K562 (cell line): ENCODE results near the gene PPP2R1A. TPM values are rescaled to one million over a fixed set of nuclear protein-coding genes. Genes with fewer than 3 reads are reported as not detected.

Experiments
- ATAC-seq: fragments of 200-7000 bp; cut with Tn5 transposase; 3 replicates; pipeline ENCODE4 v1.9.1; 2020; ENCODE audit warnings: moderate library complexity
- BruUV-seq: library from RNA; stranded (reverse); fragments of 400-500 nt; replicated peaks from 2 replicates; lab custom pipeline; 2021; lab: Mats Ljungman, UMichigan
- CTCF ChIA-PET: fragments of 300-600 bp; formaldehyde crosslinking; extraction: SDS; loops from one replicate; lab custom pipeline; 2021; ENCODE audit warnings: low intra/inter-chr PET ratio; lab: Yijun Ruan, JAX
- POLR2A ChIA-PET: fragments of 300-600, 350-650 bp; sonication (Branson Sonifier 250); formaldehyde crosslinking; extraction: SDS; loops from one replicate; lab custom pipeline; 2021; ENCODE audit warnings: antibody characterized with exemption, inconsistent platforms; lab: Yijun Ruan, JAX
- DNase-seq, 4 experiments: peaks; one replicate each; pipeline versions ENCODE4 v3.0.0 to v3.0.0-alpha.2; 2011 to 2018; ENCODE audit warnings: low spot score in 3 of 4, mixed read lengths in 3 of 4; ENCODE audit errors: extremely low read depth in 1 of 4
- FAIRE-seq: peaks from 2 replicates; lab custom pipeline; 2011; peaks lifted over from hg19 to GRCh38; lab: Jason Lieb, UNC
- H2AFZ ChIP-seq: 2 replicates; pipeline ENCODE4 v1.6.0; 2011; ENCODE audit warnings: low read depth, low read length, control low read depth, inconsistent platforms
- H3K27ac ChIP-seq: fragments of 200-600 bp; 3 replicates; pipeline ENCODE4 v1.8.0; 2011; ENCODE audit warnings: low read depth, mild to moderate bottlenecking, control low read depth, inconsistent platforms, low read length, moderate library complexity, mixed read lengths; ENCODE audit errors: extremely low read depth
- H3K27me3 ChIP-seq, 2 experiments: fragments of 300-600 bp in 1 of 2; 2 replicates in 1 of 2; 3 replicates in 1 of 2; pipeline versions ENCODE4 v1.6.0 to v1.8.0; 2011; ENCODE audit warnings: inconsistent platforms in 2 of 2, low read length in 2 of 2, mild to moderate bottlenecking in 1 of 2, mixed read lengths in 1 of 2, moderate library complexity in 1 of 2; ENCODE audit not compliant: control insufficient read depth in 2 of 2, insufficient read depth in 2 of 2
- H3K36me3 ChIP-seq: fragments of 300-600 bp; 3 replicates; pipeline ENCODE4 v1.8.0; 2011; ENCODE audit warnings: mild to moderate bottlenecking, low read length, inconsistent platforms; ENCODE audit not compliant: control insufficient read depth, insufficient read depth
- H3K4me1 ChIP-seq, 2 experiments: fragments of 200-600 bp in 1 of 2; replicated peaks in 1 of 2; 2 replicates in 1 of 2; 3 replicates in 1 of 2; pipeline versions ENCODE4 v1.5.1 to v1.8.0; 2011; ENCODE audit warnings: inconsistent platforms in 2 of 2, low read length in 2 of 2, mild to moderate bottlenecking in 1 of 2, mixed read lengths in 1 of 2, moderate library complexity in 1 of 2; ENCODE audit not compliant: control insufficient read depth in 2 of 2, insufficient read depth in 2 of 2
- H3K4me2 ChIP-seq: 2 replicates; pipeline ENCODE4 v1.6.1; 2011; ENCODE audit warnings: low read length, control low read depth, inconsistent platforms, mixed read lengths; ENCODE audit not compliant: insufficient read depth
- H3K4me3 ChIP-seq: fragments of 200-600 bp; sonication (generic), shearing (Covaris generic); 2 replicates; pipeline ENCODE4 v1.5.1; 2016; ENCODE audit warnings: control low read depth, inconsistent platforms
- H3K79me2 ChIP-seq: fragments of 200-600 bp; 3 replicates; pipeline ENCODE4 v1.8.0; 2011; ENCODE audit warnings: low read length, inconsistent platforms; ENCODE audit not compliant: control insufficient read depth, insufficient read depth
- H3K9ac ChIP-seq, 2 experiments: 2 replicates each; pipeline versions ENCODE4 v1.6.0 to v1.6.1; 2011; ENCODE audit warnings: low read depth in 2 of 2, low read length in 2 of 2, control low read depth in 1 of 2, inconsistent platforms in 1 of 2, mild to moderate bottlenecking in 1 of 2, mixed read lengths in 1 of 2; ENCODE audit not compliant: insufficient read depth in 1 of 2
- H3K9me1 ChIP-seq: one replicate; pipeline ENCODE4 v1.6.0; 2011; ENCODE audit warnings: inconsistent platforms, mild to moderate bottlenecking, low read length, moderate library complexity; ENCODE audit not compliant: control insufficient read depth, insufficient read depth
- H3K9me3 ChIP-seq: replicated peaks from 2 replicates; pipeline ENCODE4 v1.5.1; 2011; ENCODE audit warnings: low read depth, low read length, inconsistent platforms; ENCODE audit not compliant: control insufficient read depth, insufficient read depth
- H4K20me1 ChIP-seq: replicated peaks from 2 replicates; pipeline ENCODE4 v1.6.1; 2011; ENCODE audit warnings: low read length, inconsistent platforms, mixed read lengths; ENCODE audit not compliant: control insufficient read depth, insufficient read depth
- BMI1 ChIP-seq: fragments of 150-350 bp; IDR thresholded peaks from 2 replicates; pipeline ENCODE4 v1.6.1; 2014; ENCODE audit warnings: low read length
- NCOR1 ChIP-seq: fragments of 450-650 bp; IDR thresholded peaks from 2 replicates; pipeline ENCODE4 v1.6.1; 2016; ENCODE audit warnings: mild to moderate bottlenecking, moderate library complexity
- PCBP1 ChIP-seq: fragments of 200-400 bp; formaldehyde crosslinking; IDR thresholded peaks from 2 replicates; pipeline ENCODE4 v1.6.1; 2018; ENCODE audit warnings: mild to moderate bottlenecking, low read depth, low read length; ENCODE audit not compliant: poor library complexity, severe bottlenecking
- PHTF2 ChIP-seq: fragments of 250-450 bp; sonication (Bioruptor Pico); IDR thresholded peaks from 2 replicates; pipeline ENCODE4 v1.5.0; 2021; ENCODE audit warnings: mild to moderate bottlenecking
- SRSF3 ChIP-seq: fragments of 200-400 bp; formaldehyde crosslinking; IDR thresholded peaks from 2 replicates; pipeline ENCODE4 v1.6.1; 2016; ENCODE audit warnings: mild to moderate bottlenecking, low read length, moderate library complexity; ENCODE audit not compliant: insufficient read depth
- SRSF7 ChIP-seq: fragments of 200-400 bp; formaldehyde crosslinking; optimal IDR thresholded peaks from 2 replicates; pipeline ENCODE3; 2017; ENCODE audit warnings: mild to moderate bottlenecking, low read depth, low read length
- ZFX ChIP-seq: sonication (generic); formaldehyde crosslinking; IDR thresholded peaks from 2 replicates; pipeline ENCODE4 v1.8.0; 2022; ENCODE audit warnings: mild to moderate bottlenecking, missing genetic modification reagents, moderate library complexity
- WGBS: fragments of 100-300 bp; shearing (Covaris generic); methylation state at CpG from one replicate; pipeline ENCODE4 v1.1.6; 2016; ENCODE audit warnings: low coverage, mixed read lengths; ENCODE audit not compliant: insufficient coverage; ENCODE audit errors: missing lambda C conversion rate; 5-methylcytosine and 5-hydroxymethylcytosine counted together
- in situ Hi-C: fragments of 300-500 bp; cut with MboI; formaldehyde crosslinking; loops from 4 replicates; pipeline ENCODE4 v1.15.0; 2018; ENCODE audit warnings: inconsistent platforms, mixed read lengths
- intact Hi-C: fragments of 100-400 bp; cut with micrococcal nuclease; formaldehyde crosslinking; loops from 2 replicates; pipeline ENCODE4 v1.14.2; 2022
- polyA plus RNA-seq, 8 experiments: library from polyadenylated mRNA; depleted of rRNA in 4 of 8; stranded (reverse) in 5 of 8; unstranded in 3 of 8; fragments of >200 nt; fragmentation: Nextera tagmentation in 2 of 8; fragmentation: Illumina TruSeq in 1 of 8; extraction: Ambion mirVana in 2 of 8; extraction: Trizol in 1 of 8; gene quantifications; 2 replicates each; pipeline versions ENCODE4 v1.2.1 to v1.2.3, GENCODE V29; 2011 to 2014; ENCODE audit warnings: inconsistent platforms in 1 of 8, missing spikeins in 1 of 8
- total RNA-seq, 7 experiments: library from RNA; depleted of rRNA in 6 of 7; stranded (reverse); fragments of >200 nt in 6 of 7; fragmentation: Illumina TruSeq in 2 of 7; extraction: Trizol in 2 of 7; gene quantifications; 2 replicates each; pipeline versions ENCODE4 v1.2.1 to v1.2.3, GENCODE V29; 2011 to 2021; ENCODE audit warnings: low replicate concordance in 1 of 7
- TF ChIP-seq, protein P1 (sequence below): fragments of 150-350 bp; IDR thresholded peaks from 2 replicates; pipeline ENCODE4 v1.6.1; 2014; ENCODE audit warnings: low read depth, mild to moderate bottlenecking, low read length, borderline replicate concordance

Gene PPP2R1A
- total and polyA plus RNA-seq, 9 of the 15 experiments (the other 6 are each of a cell fraction or from before 2014, with no cell fraction given), result 10.1 to 211 (median 70.1) TPM

- no peak overlapping the region for H3K4me3 ChIP-seq
- ATAC-seq (no peak), FAIRE-seq (no peak), DNase-seq (no peak)
- H3K27ac ChIP-seq, result no peak overlapping the region
- no peaks in the 10 kb centered on the region for H3K79me2 ChIP-seq
- intact Hi-C loops (no loop called here), in situ Hi-C loops (no loop called here)
- H3K9me3 ChIP-seq, result no peaks in the 10 kb centered on the region
- 98% methylated on average over 6 of the region's 6 CpGs for WGBS
- H3K9ac ChIP-seq, result no peak overlapping the region
- ChIA-PET POLR2A (interaction anchor here (0.6 kb wide), 1 partner anchor 10 kb away, joined by 3 read pairs; no protein-coding TSS in a partner anchor), CTCF (no interaction called here)
- peaks cover 95% of the 10 kb centered on the region for H3K36me3 ChIP-seq
- H3K4me2 ChIP-seq, result no peak overlapping the region
- H3K27me3 ChIP-seq, result no peaks in the 10 kb centered on the region
- no peak overlapping the region for H2AFZ ChIP-seq
- 0 out of 2 replicates have a peak, but pooled peaks cover 4% of the 10 kb centered on the region for H4K20me1 ChIP-seq
- no TSS peak for BruUV-seq
- no peak for TF ChIP-seq SRSF7
- TF ChIP-seq PCBP1, result no peak
- TF ChIP-seq BMI1, result no peak
- TF ChIP-seq NCOR1, result no peak
- no peak for TF ChIP-seq PHTF2 (CRISPR knock-in tag)
- TF ChIP-seq, protein P1, sequence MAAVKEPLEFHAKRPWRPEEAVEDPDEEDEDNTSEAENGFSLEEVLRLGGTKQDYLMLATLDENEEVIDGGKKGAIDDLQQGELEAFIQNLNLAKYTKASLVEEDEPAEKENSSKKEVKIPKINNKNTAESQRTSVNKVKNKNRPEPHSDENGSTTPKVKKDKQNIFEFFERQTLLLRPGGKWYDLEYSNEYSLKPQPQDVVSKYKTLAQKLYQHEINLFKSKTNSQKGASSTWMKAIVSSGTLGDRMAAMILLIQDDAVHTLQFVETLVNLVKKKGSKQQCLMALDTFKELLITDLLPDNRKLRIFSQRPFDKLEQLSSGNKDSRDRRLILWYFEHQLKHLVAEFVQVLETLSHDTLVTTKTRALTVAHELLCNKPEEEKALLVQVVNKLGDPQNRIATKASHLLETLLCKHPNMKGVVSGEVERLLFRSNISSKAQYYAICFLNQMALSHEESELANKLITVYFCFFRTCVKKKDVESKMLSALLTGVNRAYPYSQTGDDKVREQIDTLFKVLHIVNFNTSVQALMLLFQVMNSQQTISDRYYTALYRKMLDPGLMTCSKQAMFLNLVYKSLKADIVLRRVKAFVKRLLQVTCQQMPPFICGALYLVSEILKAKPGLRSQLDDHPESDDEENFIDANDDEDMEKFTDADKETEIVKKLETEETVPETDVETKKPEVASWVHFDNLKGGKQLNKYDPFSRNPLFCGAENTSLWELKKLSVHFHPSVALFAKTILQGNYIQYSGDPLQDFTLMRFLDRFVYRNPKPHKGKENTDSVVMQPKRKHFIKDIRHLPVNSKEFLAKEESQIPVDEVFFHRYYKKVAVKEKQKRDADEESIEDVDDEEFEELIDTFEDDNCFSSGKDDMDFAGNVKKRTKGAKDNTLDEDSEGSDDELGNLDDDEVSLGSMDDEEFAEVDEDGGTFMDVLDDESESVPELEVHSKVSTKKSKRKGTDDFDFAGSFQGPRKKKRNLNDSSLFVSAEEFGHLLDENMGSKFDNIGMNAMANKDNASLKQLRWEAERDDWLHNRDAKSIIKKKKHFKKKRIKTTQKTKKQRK, result no peak
- no peak for TF ChIP-seq SRSF3
- no peak for TF ChIP-seq ZFX (CRISPR knock-in tag)
- H3K9me1 ChIP-seq, result no peaks in the 10 kb centered on the region
- no peaks in the 10 kb centered on the region for H3K4me1 ChIP-seq
Measured at GRCh38 chr19:52221031-52221430, 31.2 kb downstream of the PPP2R1A start.
